ENCODE results near the gene TTC33.

The TTC33 gene

DNA sequence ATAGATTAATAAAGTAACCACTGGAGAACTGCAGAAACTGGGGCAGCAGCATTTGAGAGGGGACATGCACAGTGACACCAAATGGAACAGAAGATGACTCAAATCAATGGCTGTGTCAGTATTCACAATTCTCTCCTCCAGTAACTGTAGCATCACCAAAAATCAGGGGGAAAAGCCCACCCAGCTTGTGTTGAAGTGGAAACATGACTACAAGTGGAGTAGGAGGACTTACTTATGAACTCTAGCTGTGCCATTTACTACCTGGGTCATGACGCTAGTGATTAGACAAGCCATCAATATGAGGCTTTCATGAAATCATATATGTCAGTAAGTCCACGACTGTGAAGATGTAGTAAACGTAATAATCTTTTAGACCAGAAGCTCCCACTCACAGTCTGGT, 275.8 kb downstream of the TTC33 start:
- no peak overlapping the region for H3K27ac ChIP-seq

DNA sequence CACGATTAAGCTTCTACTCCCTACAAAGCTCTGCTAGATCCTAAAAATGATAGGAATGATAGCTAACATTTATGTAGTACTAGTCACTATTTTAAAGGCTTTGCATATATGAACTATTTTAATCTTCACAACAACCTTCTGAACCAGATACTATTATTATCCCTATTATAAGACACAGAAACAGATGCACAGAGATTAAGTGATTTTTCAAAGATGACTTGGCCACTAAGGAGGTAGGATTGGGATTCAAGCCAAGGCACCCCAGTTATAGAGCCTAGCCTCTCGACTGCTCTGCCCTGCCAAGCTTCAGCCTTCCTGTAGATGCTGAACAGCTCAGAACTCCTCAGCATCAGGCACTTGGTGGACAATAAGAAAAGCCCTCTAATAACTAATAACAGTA, 277.0 kb downstream of the TTC33 start:
- Histone ChIP-seq H3K4me3 (no peak overlapping the region), H3K27ac (peak overlapping the region in 1 of 21 experiments; percentile 18)

More for the DNA sequence above, 275.8 kb downstream of the TTC33 start:
- no peak overlapping the region for H3K4me3 ChIP-seq

DNA sequence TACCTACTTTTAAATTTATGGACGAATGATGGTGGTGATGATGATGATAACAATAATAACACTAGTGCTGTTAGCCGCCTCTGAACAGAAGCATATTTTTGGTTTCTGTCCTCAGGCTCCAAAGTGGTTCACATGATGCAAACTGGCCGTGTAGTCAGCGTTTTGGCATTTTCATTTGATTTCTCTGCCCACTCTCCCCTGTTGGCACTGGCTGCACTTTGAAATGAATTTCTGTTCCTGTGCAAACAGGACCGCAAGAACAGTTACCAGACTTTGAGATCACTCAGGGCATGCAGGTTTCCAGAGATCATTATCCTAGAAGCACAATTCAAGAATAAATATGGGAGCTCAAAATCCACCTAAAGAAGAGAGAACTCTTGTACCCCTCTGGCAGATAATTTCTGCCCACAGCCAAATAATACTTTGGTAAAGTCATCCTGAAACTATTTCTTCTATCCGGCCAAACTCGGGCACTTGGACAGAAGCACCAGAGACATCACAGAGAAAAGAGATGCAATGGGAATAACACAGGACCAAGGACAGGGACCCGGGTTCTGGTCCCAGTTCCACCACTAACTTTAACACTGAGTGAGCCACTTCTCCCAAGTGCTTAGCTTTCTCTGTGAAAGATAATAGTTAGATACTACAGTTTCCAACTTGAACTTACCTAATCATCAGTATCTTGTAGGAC, 277.8 kb downstream of the TTC33 start:
- Histone ChIP-seq H3K4me3 (no peak overlapping the region), H3K27ac (no peak overlapping the region)

DNA sequence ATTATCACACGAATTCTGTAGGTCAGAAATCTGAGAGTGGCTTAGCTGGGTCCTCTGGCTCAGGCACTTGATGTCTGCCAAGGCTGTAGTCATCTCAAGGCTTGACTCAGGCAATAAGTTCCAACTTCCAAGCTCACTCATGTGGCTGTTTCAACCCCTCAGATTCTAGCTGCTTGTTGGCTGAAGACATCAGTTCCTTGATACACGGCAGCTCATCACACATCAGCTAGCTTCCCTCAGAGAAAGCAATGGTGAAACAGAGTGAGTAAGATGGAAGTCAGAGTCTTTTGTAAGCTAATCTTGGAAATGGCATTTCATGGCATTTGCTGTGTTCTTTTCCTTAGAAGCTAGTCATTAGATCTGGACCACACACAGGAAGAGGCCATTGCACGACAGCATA, 280.2 kb downstream of the TTC33 start:
- no peak overlapping the region for H3K4me3 ChIP-seq
- no peak overlapping the region for H3K27ac ChIP-seq

DNA sequence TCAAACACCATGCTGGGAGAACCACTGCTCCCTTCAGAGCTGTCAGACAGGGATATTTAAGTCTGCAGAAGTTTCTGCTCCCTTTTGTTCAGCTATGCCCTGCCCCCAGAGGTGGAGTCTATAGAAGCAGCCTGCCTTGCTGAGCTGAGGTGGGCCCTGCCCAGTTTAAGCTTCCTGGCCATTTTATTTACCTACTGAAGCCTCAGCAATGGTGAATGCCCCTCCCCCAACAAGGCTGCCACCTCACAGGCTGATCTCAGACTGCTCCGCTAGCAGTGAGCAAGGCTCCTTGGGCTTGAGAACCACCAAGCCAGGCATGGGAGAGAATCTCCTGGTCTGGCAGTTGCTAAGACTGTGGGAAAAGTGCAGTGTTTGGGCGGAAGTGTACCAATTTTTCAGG, 281.5 kb downstream of the TTC33 start:
- Histone ChIP-seq H3K27ac (no peak overlapping the region), H3K4me3 (no peak overlapping the region)

DNA sequence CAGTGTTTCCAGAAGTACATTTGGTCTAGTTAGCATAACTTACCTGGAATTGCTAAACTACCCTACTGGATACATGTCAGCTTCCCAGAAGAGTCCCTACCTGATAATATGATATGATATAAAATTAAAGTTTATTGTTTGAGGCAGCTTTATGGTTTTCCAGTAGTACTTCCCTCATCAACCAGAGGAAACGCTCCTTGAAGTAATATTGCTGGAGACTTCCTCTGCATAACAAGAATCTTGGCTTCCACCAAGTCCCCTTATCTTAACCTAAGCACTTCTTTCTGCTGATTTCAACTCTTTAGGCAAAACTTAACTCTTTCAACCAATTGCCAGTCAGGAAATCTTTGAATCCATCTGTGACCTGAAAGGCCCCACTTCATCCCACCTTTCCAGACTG, 290.3 kb downstream of the TTC33 start:
- Histone ChIP-seq H3K4me3 (no peak overlapping the region), H3K27ac (no peak overlapping the region)

DNA sequence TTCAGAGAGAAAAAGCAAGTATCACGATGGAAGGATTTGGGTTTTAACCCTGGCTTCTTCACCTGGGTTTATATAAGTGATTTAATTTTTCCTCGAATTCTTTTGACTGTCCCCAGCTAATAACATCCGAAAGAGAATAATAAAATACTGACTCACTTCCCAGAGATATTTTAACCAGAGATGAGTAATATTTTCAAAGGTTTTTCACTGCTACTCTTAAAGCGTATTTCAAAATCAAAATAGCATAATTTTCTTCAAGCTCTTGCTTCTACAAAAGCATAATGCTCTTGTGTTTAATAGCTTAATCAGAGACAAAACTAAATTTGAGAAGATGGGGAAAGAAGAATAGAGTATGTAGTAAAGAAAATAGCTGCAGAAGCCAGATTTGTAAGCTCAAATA, 291.2 kb downstream of the TTC33 start:
- Histone ChIP-seq H3K4me3 (no peak overlapping the region), H3K27ac (no peak overlapping the region)

All from skin epidermis (tissue), 12 donors.